H1 (cell line): ENCODE results near the gene RAD51B. TPM values are rescaled to one million over a fixed set of nuclear protein-coding genes. Genes with fewer than 3 reads are reported as not detected.

Experiments used
- CTCF ChIA-PET: fragments of 300-600 bp; sonication (Branson Sonifier 250); formaldehyde crosslinking; loops from one replicate; lab custom pipeline; 2021; ENCODE audit not compliant: partially characterized antibody; lab: Charles Lee
- POLR2A ChIA-PET: fragments of 300-600 bp; sonication (Branson Sonifier 250); formaldehyde crosslinking; loops from one replicate; lab custom pipeline; 2021; ENCODE audit warnings: inconsistent platforms; ENCODE audit not compliant: partially characterized antibody; lab: Charles Lee
- DNase-seq, 2 experiments: peaks; one replicate each; pipeline versions ENCODE4 v3.0.0 to v3.0.0-alpha.2; 2010 to 2022; ENCODE audit warnings: low spot score in 2 of 2, low read depth in 1 of 2, mixed read lengths in 1 of 2
- FAIRE-seq: peaks from 2 replicates; lab custom pipeline; 2011; peaks lifted over from hg19 to GRCh38; lab: Jason Lieb, UNC
- H2AFZ ChIP-seq: 2 replicates; pipeline ENCODE4 v1.8.1; 2012; ENCODE audit warnings: low read length, inconsistent platforms
- H2AK5ac ChIP-seq: 2 replicates; pipeline ENCODE4 v1.6.1; 2013; ENCODE audit warnings: low read depth, low read length
- H2BK120ac ChIP-seq: replicated peaks from 2 replicates; pipeline ENCODE3; 2013; ENCODE audit warnings: low read depth, low read length, inconsistent platforms
- H2BK12ac ChIP-seq: 2 replicates; pipeline ENCODE4 v1.6.1; 2013; ENCODE audit warnings: low read depth, low read length
- H2BK15ac ChIP-seq: 2 replicates; pipeline ENCODE4 v1.6.1; 2013; ENCODE audit warnings: low read length
- H2BK20ac ChIP-seq: 2 replicates; pipeline ENCODE4 v1.6.1; 2013; ENCODE audit warnings: low read length
- H2BK5ac ChIP-seq: 2 replicates; pipeline ENCODE4 v1.6.1; 2013; ENCODE audit warnings: low read depth, low read length
- H3K14ac ChIP-seq: 2 replicates; pipeline ENCODE4 v1.6.1; 2013; ENCODE audit warnings: inconsistent platforms; ENCODE audit not compliant: insufficient read length
- H3K18ac ChIP-seq: 2 replicates; pipeline ENCODE4 v1.6.1; 2013; ENCODE audit warnings: low read length; ENCODE audit errors: extremely low read depth
- H3K23ac ChIP-seq: 2 replicates; pipeline ENCODE4 v1.6.1; 2013; ENCODE audit warnings: inconsistent platforms; ENCODE audit not compliant: insufficient read length
- H3K23me2 ChIP-seq: 2 replicates; pipeline ENCODE4 v1.6.1; 2013; ENCODE audit warnings: low read depth, low read length
- H3K27ac ChIP-seq: 2 replicates; pipeline ENCODE4 v1.6.1; 2011; ENCODE audit warnings: low read depth, low read length, inconsistent platforms
- H3K27me3 ChIP-seq, 4 experiments: replicated peaks in 1 of 4; 1 replicate in 1 of 4; 2 replicates in 3 of 4; pipeline versions ENCODE4 v1.6.1 to v1.8.1; 2011 to 2013; ENCODE audit warnings: low read length in 3 of 4, mild to moderate bottlenecking in 3 of 4, inconsistent platforms in 2 of 4, mixed read lengths in 2 of 4, moderate library complexity in 1 of 4; ENCODE audit not compliant: control insufficient read depth in 3 of 4, insufficient read depth in 3 of 4; ENCODE audit errors: extremely low read depth in 1 of 4
- H3K36me3 ChIP-seq, 4 experiments: 2 replicates each; pipeline versions ENCODE4 v1.6.1 to v1.8.1; 2011 to 2013; ENCODE audit warnings: mild to moderate bottlenecking in 4 of 4, low read length in 3 of 4, moderate library complexity in 2 of 4, control low read depth in 1 of 4, inconsistent platforms in 1 of 4; ENCODE audit not compliant: insufficient read depth in 4 of 4, control insufficient read depth in 2 of 4
- H3K4ac ChIP-seq: replicated peaks from 2 replicates; pipeline ENCODE3; 2013; ENCODE audit warnings: low read length, low read depth, mixed read lengths, inconsistent platforms; ENCODE audit not compliant: insufficient read length
- H3K4me1 ChIP-seq, 4 experiments: replicated peaks in 1 of 4; 1 replicate in 1 of 4; 2 replicates in 3 of 4; pipeline versions ENCODE4 v1.6.1 to v1.8.1; 2011 to 2013; ENCODE audit warnings: low read length in 3 of 4, inconsistent platforms in 2 of 4, mixed read lengths in 1 of 4; ENCODE audit not compliant: insufficient read depth in 4 of 4, control insufficient read depth in 3 of 4
- H3K4me2 ChIP-seq, 2 experiments: 2 replicates each; pipeline versions ENCODE4 v1.6.1 to v1.8.1; 2011 to 2013; ENCODE audit warnings: low read depth in 2 of 2, low read length in 2 of 2, control low read depth in 1 of 2, inconsistent platforms in 1 of 2, mild to moderate bottlenecking in 1 of 2; ENCODE audit not compliant: insufficient read depth in 1 of 2
- H3K4me3 ChIP-seq, 4 experiments: fragments of 200-600, 300-600 bp in 1 of 4; sonication (generic), shearing (Covaris generic), sonication (Bioruptor Twin) in 1 of 4; 2 replicates each; pipeline versions ENCODE4 v1.5.1 to v1.8.1; 2011 to 2016; ENCODE audit warnings: low read length in 4 of 4, low read depth in 3 of 4, control low read depth in 2 of 4, inconsistent platforms in 2 of 4, mild to moderate bottlenecking in 2 of 4, mixed read lengths in 1 of 4, moderate library complexity in 1 of 4; ENCODE audit not compliant: insufficient read depth in 2 of 4; ENCODE audit errors: extremely low read depth in 1 of 4
- H3K56ac ChIP-seq: replicated peaks from 2 replicates; pipeline ENCODE3; 2013; ENCODE audit warnings: low read depth, mild to moderate bottlenecking, mixed read lengths, low read length, inconsistent platforms; ENCODE audit not compliant: insufficient read length
- H3K79me1 ChIP-seq: 2 replicates; pipeline ENCODE4 v1.6.1; 2013; ENCODE audit warnings: low read depth, low read length, control low read depth
- H3K79me2 ChIP-seq, 2 experiments: 2 replicates each; pipeline versions ENCODE4 v1.6.1 to v1.8.1; 2012 to 2013; ENCODE audit warnings: low read length in 2 of 2, mild to moderate bottlenecking in 2 of 2, inconsistent platforms in 1 of 2; ENCODE audit not compliant: insufficient read depth in 2 of 2, control insufficient read depth in 1 of 2
- H3K9ac ChIP-seq, 4 experiments: replicated peaks in 1 of 4; 1 replicate in 1 of 4; 2 replicates in 3 of 4; pipeline versions ENCODE4 v1.6.1 to v1.8.1; 2011 to 2013; ENCODE audit warnings: low read depth in 3 of 4, low read length in 3 of 4, control low read depth in 2 of 4, mild to moderate bottlenecking in 2 of 4, moderate library complexity in 2 of 4, inconsistent platforms in 1 of 4; ENCODE audit errors: extremely low read depth in 1 of 4
- H3K9me3 ChIP-seq, 2 experiments: 2 replicates each; pipeline versions ENCODE4 v1.6.1 to v1.8.1; 2012 to 2013; ENCODE audit warnings: mild to moderate bottlenecking in 2 of 2, moderate library complexity in 2 of 2, control low read depth in 1 of 2, inconsistent platforms in 1 of 2, low read depth in 1 of 2, low read length in 1 of 2, mixed read lengths in 1 of 2; ENCODE audit not compliant: insufficient read depth in 2 of 2
- H4K20me1 ChIP-seq, 2 experiments: replicated peaks in 1 of 2; 2 replicates each; pipeline versions ENCODE3 to v1.8.1; 2011 to 2013; ENCODE audit warnings: inconsistent platforms in 2 of 2, low read length in 2 of 2, mild to moderate bottlenecking in 1 of 2; ENCODE audit not compliant: insufficient read depth in 2 of 2, control insufficient read depth in 1 of 2
- H4K5ac ChIP-seq: 2 replicates; pipeline ENCODE4 v1.6.1; 2013; ENCODE audit warnings: low read length, low read depth, mixed read lengths, inconsistent platforms; ENCODE audit not compliant: insufficient read length
- H4K8ac ChIP-seq: 2 replicates; pipeline ENCODE4 v1.8.0; 2013; ENCODE audit warnings: mild to moderate bottlenecking, moderate library complexity, low read length, inconsistent platforms; ENCODE audit not compliant: insufficient read depth; ENCODE audit errors: extremely low read depth
- H4K91ac ChIP-seq: replicated peaks from 2 replicates; pipeline ENCODE3; 2013; ENCODE audit warnings: low read length, mixed read lengths, inconsistent platforms; ENCODE audit not compliant: insufficient read length
- BCL11A ChIP-seq, 2 experiments: IDR thresholded peaks; one replicate each; pipeline ENCODE4 v1.6.1; 2011; ENCODE audit warnings: low read depth in 2 of 2, low read length in 2 of 2, mild to moderate bottlenecking in 2 of 2
- KDM1A ChIP-seq: fragments of 200-600, 300-600 bp; sonication (generic); IDR thresholded peaks from 2 replicates; pipeline ENCODE4 v1.7.1; 2016; ENCODE audit warnings: mild to moderate bottlenecking, low read length, borderline replicate concordance
- NRF1 ChIP-seq: IDR thresholded peaks from 2 replicates; pipeline ENCODE4 v1.6.1; 2011; ENCODE audit warnings: mild to moderate bottlenecking, low read depth, low read length, improper control_type of control experiment
- SP4 ChIP-seq: IDR thresholded peaks from 2 replicates; pipeline ENCODE4 v1.6.1; 2012; ENCODE audit warnings: low read length, inconsistent platforms
- SRF ChIP-seq: IDR thresholded peaks from 2 replicates; pipeline ENCODE4 v1.6.1; 2011; ENCODE audit warnings: mild to moderate bottlenecking, low read depth, low read length, moderate library complexity
- TAF1 ChIP-seq: IDR thresholded peaks from 2 replicates; pipeline ENCODE4 v1.6.1; 2011; ENCODE audit warnings: mild to moderate bottlenecking, low read depth, low read length
- WGBS, 2 experiments: shearing (Covaris generic) in 1 of 2; methylation state at CpG; one replicate each; pipeline versions ENCODE4 v1.1.6 to v1.1.7; 2013 to 2015; ENCODE audit warnings: low lambda C conversion rate in 2 of 2, mixed read lengths in 2 of 2, inconsistent platforms in 1 of 2, low coverage in 1 of 2, missing lambda C conversion rate in 1 of 2; ENCODE audit not compliant: insufficient replicate concordance in 2 of 2, insufficient coverage in 1 of 2, insufficient read length in 1 of 2; ENCODE audit errors: extremely low coverage in 1 of 2, missing lambda C conversion rate in 1 of 2; 5-methylcytosine and 5-hydroxymethylcytosine counted together
- polyA plus RNA-seq, 7 experiments: library from polyadenylated mRNA; depleted of rRNA in 3 of 7; stranded (reverse) in 5 of 7; unstranded in 2 of 7; fragments of >200 nt in 5 of 7; fragments of 200-250 nt in 2 of 7; gene quantifications; 1 replicate in 5 of 7; 2 replicates in 1 of 7; 4 replicates in 1 of 7; pipeline versions ENCODE4 v1.2.1 to v1.2.3, GENCODE V29; 2011 to 2013; ENCODE audit warnings: missing spikeins in 2 of 7, mixed read lengths in 2 of 7
- total RNA-seq: library from RNA; stranded (reverse); fragmentation: NEBNext Ultra II Directional; extraction: Animal tissue kit (Norgen Biotek cat#: 25700); gene quantifications from 2 replicates; pipeline ENCODE4 v1.2.1, GENCODE V29; 2021
- TF ChIP-seq, protein P1 (sequence below): IDR thresholded peaks from 2 replicates; pipeline ENCODE4 v1.6.1; 2011; ENCODE audit warnings: low read depth, mild to moderate bottlenecking, low read length; ENCODE audit not compliant: insufficient read depth

The RAD51B gene
- total and polyA plus RNA-seq, 2 of the 8 experiments (the other 6 are each of a cell fraction or from before 2014, with no cell fraction given) = 3.9 to 14.9 TPM

GRCh38 chr14:68649476-68650189 lies 830.1 kb downstream of the RAD51B start:
- Histone ChIP-seq H2BK20ac (no peak overlapping the region), H4K8ac (no peak overlapping the region), H3K27me3 (no peaks in the 10 kb centered on the region; a peak in 1 of 7 replicates), H3K18ac (no peak overlapping the region), H4K91ac (no peak overlapping the region), H3K56ac (no peak overlapping the region), H2BK120ac (no peak overlapping the region), H3K9ac (no peak overlapping the region), H3K79me1 (no peaks in the 10 kb centered on the region), H3K4me1 (no peaks in the 10 kb centered on the region; a peak in 1 of 7 replicates), H3K14ac (no peak overlapping the region), H3K23me2 (no peaks in the 10 kb centered on the region), H3K4ac (no peak overlapping the region), H3K9me3 (no peaks in the 10 kb centered on the region), H2AFZ (no peak overlapping the region), H4K5ac (no peak overlapping the region), H3K79me2 (no peaks in the 10 kb centered on the region), H3K23ac (no peak overlapping the region), H2BK5ac (no peak overlapping the region), H3K36me3 (no peaks in the 10 kb centered on the region), H2BK12ac (no peak overlapping the region), H3K4me2 (no peak overlapping the region), H2AK5ac (no peak overlapping the region), H2BK15ac (0 out of 2 replicates have a peak overlapping the region, but pooled peaks have one; percentile 18), H3K4me3 (no peak overlapping the region), H3K27ac (no peak overlapping the region), H4K20me1 (no peaks in the 10 kb centered on the region)
- 82% methylated on average over 7 of the region's 7 CpGs; no CpG with 5 or more reads in 1 of the 2 experiments for WGBS, 2 experiments
- no peak for FAIRE-seq
- ChIA-PET POLR2A (no interaction called here), CTCF (interaction anchor here (0.5 to 1.7 kb wide), 5 partner anchors 8 to 26 kb away, joined by 3 to 4 read pairs (median 3); no protein-coding TSS in a partner anchor)
- DNase-seq = peak in 1 of 2 experiments; percentile 14
- no peak for TF ChIP-seq BCL11A (IDR thresholded peaks at IDR 0.05; ENCODE audit: low read depth in 2 of 2, low read length in 2 of 2)
- TF ChIP-seq KDM1A = no peak
- TF ChIP-seq SRF = no peak
- TF ChIP-seq, protein P1, sequence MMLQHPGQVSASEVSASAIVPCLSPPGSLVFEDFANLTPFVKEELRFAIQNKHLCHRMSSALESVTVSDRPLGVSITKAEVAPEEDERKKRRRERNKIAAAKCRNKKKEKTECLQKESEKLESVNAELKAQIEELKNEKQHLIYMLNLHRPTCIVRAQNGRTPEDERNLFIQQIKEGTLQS = no peak
- TF ChIP-seq NRF1 = no peak
- TF ChIP-seq SP4 = no peak
- TF ChIP-seq TAF1 = no peak
